Right atrium auricular region (tissue), 2 donors: ENCODE data around the gene PCBP3. TPM values are rescaled to one million over a fixed set of nuclear protein-coding genes. Genes with fewer than 3 reads are reported as not detected.

ENCODE experiments used
- DNase-seq: peaks from one replicate; pipeline ENCODE4 v3.0.0-alpha.2; 2019; ENCODE audit warnings: low spot score
- H3K27ac ChIP-seq, 2 donors: fragments of 200-600 bp; sonication (generic); 1 replicate in 1 of 2; 2 replicates in 1 of 2; pipeline ENCODE4 v1.5.1; 2016 to 2019
- H3K27me3 ChIP-seq, 2 donors: fragments of 200-600 bp; sonication (generic); one replicate each; pipeline versions ENCODE4 v1.5.1 to v1.6.0; 2017 to 2019
- H3K36me3 ChIP-seq: fragments of 200-600 bp; sonication (generic); one replicate; pipeline ENCODE4 v1.5.1; 2016
- H3K4me1 ChIP-seq, 2 donors: fragments of 200-600 bp; sonication (generic); one replicate each; pipeline versions ENCODE4 v1.5.1 to v1.6.0; 2017 to 2019
- H3K4me3 ChIP-seq, 2 donors: fragments of 200-600 bp; sonication (generic); 1 replicate in 1 of 2; 2 replicates in 1 of 2; pipeline ENCODE4 v1.5.1; 2017 to 2019; ENCODE audit warnings: mild to moderate bottlenecking in 1 of 2, moderate library complexity in 1 of 2
- H3K9me3 ChIP-seq, 2 donors: fragments of 200-600 bp; sonication (generic); one replicate each; pipeline ENCODE4 v1.5.1; 2019
- total RNA-seq, 2 donors: library from RNA; depleted of rRNA; stranded (reverse); fragments of >200 nt; gene quantifications; one replicate each; pipeline ENCODE4 v1.1.0, GENCODE V29; 2016
- TF ChIP-seq, protein P1 (sequence below), 2 donors: fragments of 200-600 bp; sonication (generic); IDR thresholded peaks; one replicate each; pipeline ENCODE4 v1.5.1; 2019; ENCODE audit warnings: antibody characterized with exemption in 2 of 2

Gene PCBP3
- total RNA-seq, 2 donors from 2014 or later: 2.3 to 5.2 TPM

- TF ChIP-seq, protein P1, sequence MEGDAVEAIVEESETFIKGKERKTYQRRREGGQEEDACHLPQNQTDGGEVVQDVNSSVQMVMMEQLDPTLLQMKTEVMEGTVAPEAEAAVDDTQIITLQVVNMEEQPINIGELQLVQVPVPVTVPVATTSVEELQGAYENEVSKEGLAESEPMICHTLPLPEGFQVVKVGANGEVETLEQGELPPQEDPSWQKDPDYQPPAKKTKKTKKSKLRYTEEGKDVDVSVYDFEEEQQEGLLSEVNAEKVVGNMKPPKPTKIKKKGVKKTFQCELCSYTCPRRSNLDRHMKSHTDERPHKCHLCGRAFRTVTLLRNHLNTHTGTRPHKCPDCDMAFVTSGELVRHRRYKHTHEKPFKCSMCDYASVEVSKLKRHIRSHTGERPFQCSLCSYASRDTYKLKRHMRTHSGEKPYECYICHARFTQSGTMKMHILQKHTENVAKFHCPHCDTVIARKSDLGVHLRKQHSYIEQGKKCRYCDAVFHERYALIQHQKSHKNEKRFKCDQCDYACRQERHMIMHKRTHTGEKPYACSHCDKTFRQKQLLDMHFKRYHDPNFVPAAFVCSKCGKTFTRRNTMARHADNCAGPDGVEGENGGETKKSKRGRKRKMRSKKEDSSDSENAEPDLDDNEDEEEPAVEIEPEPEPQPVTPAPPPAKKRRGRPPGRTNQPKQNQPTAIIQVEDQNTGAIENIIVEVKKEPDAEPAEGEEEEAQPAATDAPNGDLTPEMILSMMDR (IDR thresholded peaks at IDR 0.05): no peak
- DNase-seq: no peak
- H3K27me3 ChIP-seq: no peaks in the 10 kb centered on the region
- peaks cover 0 to 8% of the 10 kb centered on the region in 2 donors for H3K9me3 ChIP-seq
- H3K36me3 ChIP-seq: no peaks in the 10 kb centered on the region
- peaks cover 0 to under 1% of the 10 kb centered on the region in 2 donors for H3K4me1 ChIP-seq
- H3K27ac ChIP-seq: no peak overlapping the region
- H3K4me3 ChIP-seq: no peak overlapping the region
These were observed 109.9 kb downstream of the PCBP3 start for GRCh38 chr21:45753445-45753844.

- H3K27ac ChIP-seq: no peak overlapping the region
- no peak overlapping the region for H3K4me3 ChIP-seq
- TF ChIP-seq, protein P1 (IDR thresholded peaks at IDR 0.05): no peak
- H3K9me3 ChIP-seq: peaks cover 0 to 8% of the 10 kb centered on the region in 2 donors
- H3K27me3 ChIP-seq: no peaks in the 10 kb centered on the region
- no peaks in the 10 kb centered on the region for H3K36me3 ChIP-seq
- no peak for DNase-seq
- H3K4me1 ChIP-seq: no peaks in the 10 kb centered on the region
These were observed 112.5 kb downstream of the PCBP3 start for GRCh38 chr21:45756029-45756428.

DNA sequence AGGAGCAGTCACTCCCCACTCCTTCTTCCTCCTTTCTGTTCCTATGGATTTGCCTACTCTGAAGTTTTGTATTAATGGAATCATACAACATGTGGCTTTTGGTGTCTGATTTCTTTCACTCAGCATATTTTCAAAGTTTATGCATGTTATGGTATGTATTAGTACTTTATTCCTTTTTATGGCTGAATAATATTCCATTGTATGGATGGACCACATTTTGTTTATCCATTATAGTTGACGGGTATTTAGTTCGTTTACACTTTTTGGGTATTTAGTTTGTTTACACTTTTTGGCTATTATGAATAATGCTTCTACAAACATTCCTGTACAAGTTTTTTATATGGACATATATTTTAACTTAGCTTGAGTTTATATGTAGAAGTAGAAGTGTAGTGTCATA lies 113.1 kb downstream of the PCBP3 start:
- no peaks in the 10 kb centered on the region for H3K4me1 ChIP-seq
- no peaks in the 10 kb centered on the region for H3K36me3 ChIP-seq
- TF ChIP-seq, protein P1 (IDR thresholded peaks at IDR 0.05): no peak
- H3K9me3 ChIP-seq: peaks cover 0 to 8% of the 10 kb centered on the region in 2 donors
- no peak overlapping the region for H3K4me3 ChIP-seq
- H3K27me3 ChIP-seq: no peaks in the 10 kb centered on the region
- H3K27ac ChIP-seq: no peak overlapping the region
- no peak for DNase-seq

DNA sequence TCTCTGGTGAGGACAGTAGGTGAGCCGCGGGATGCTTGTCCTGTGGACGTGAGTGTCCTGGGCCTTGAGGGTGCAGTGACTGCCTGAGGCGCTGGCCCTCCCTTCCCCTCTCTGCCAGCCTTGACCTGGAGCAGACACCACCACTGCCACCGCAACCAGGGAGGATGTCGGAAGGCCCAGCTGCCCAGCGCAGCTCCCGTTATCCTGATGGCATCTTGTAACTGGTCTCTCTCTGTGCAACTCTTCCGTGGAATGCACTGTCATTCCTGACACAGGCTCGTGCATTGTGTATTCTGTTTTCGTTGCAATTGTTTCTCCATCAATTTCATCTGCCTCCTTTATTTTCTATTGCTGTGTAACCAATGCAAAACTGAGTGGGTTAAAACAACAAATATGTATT lies 118.2 kb downstream of the PCBP3 start:
- no peak for DNase-seq
- Histone ChIP-seq H3K27ac (no peak overlapping the region), H3K4me1 (no peaks in the 10 kb centered on the region), H3K4me3 (no peak overlapping the region), H3K9me3 (no peaks in the 10 kb centered on the region), H3K27me3 (no peaks in the 10 kb centered on the region), H3K36me3 (no peaks in the 10 kb centered on the region)
- TF ChIP-seq, protein P1 (IDR thresholded peaks at IDR 0.05): no peak

- H3K4me1 ChIP-seq: no peaks in the 10 kb centered on the region
- H3K27ac ChIP-seq: no peak overlapping the region
- no peak overlapping the region for H3K4me3 ChIP-seq
- no peak for DNase-seq
- H3K36me3 ChIP-seq: no peaks in the 10 kb centered on the region
- H3K9me3 ChIP-seq: no peaks in the 10 kb centered on the region
- no peaks in the 10 kb centered on the region for H3K27me3 ChIP-seq
- TF ChIP-seq, protein P1 (IDR thresholded peaks at IDR 0.05): no peak
These were observed 119.5 kb downstream of the PCBP3 start for GRCh38 chr21:45763074-45763473.

GRCh38 chr21:45763506-45763905 lies 120.0 kb downstream of the PCBP3 start:
- DNase-seq: no peak
- H3K4me3 ChIP-seq: no peak overlapping the region
- TF ChIP-seq, protein P1 (IDR thresholded peaks at IDR 0.05): no peak
- H3K4me1 ChIP-seq: no peaks in the 10 kb centered on the region
- H3K36me3 ChIP-seq: no peaks in the 10 kb centered on the region
- no peak overlapping the region for H3K27ac ChIP-seq
- no peaks in the 10 kb centered on the region for H3K9me3 ChIP-seq
- no peaks in the 10 kb centered on the region for H3K27me3 ChIP-seq
